Fibroblast of mammary gland (primary cell): ENCODE results near the gene DGCR2.

Source experiments
- DNase-seq: peaks from one replicate; pipeline ENCODE4 v3.0.0-alpha.2; 2010; ENCODE audit warnings: low read depth
- H3K4me3 ChIP-seq: 2 replicates; pipeline ENCODE4 v1.5.1; 2011; ENCODE audit warnings: low read depth, mild to moderate bottlenecking, low read length, moderate library complexity; ENCODE audit not compliant: control insufficient read depth
- CTCF ChIP-seq: conservative IDR thresholded peaks from 2 replicates; pipeline ENCODE4 v1.5.1; 2011; ENCODE audit warnings: low read depth, low read length, inconsistent platforms; ENCODE audit not compliant: control insufficient read depth, insufficient read depth

The DGCR2 gene

GRCh38 chr22:18997306-18997924 is 124.8 kb downstream of the DGCR2 start:
- no peak overlapping the region for H3K4me3 ChIP-seq
- TF ChIP-seq CTCF: no peak
- no peak for DNase-seq

GRCh38 chr22:18996376-18996900 is 125.8 kb downstream of the DGCR2 start:
- TF ChIP-seq CTCF: no peak
- no peak overlapping the region for H3K4me3 ChIP-seq
- no peak for DNase-seq

GRCh38 chr22:18995327-18995711 is 126.9 kb downstream of the DGCR2 start:
- H3K4me3 ChIP-seq: no peak overlapping the region
- TF ChIP-seq CTCF: no peak
- DNase-seq: no peak

GRCh38 chr22:18994701-18995326 is 127.4 kb downstream of the DGCR2 start:
- H3K4me3 ChIP-seq: no peak overlapping the region
- no peak for TF ChIP-seq CTCF
- DNase-seq: no peak

- H3K4me3 ChIP-seq: no peak overlapping the region
- TF ChIP-seq CTCF: no peak
- DNase-seq: no peak
Observed at GRCh38 chr22:18994056-18994455, 128.2 kb downstream of the DGCR2 start.

GRCh38 chr22:18992543-18993198 is 129.5 kb downstream of the DGCR2 start:
- TF ChIP-seq CTCF: no peak

More at GRCh38 chr22:18992543-18993198, 129.5 kb downstream of the DGCR2 start:
- no peak overlapping the region for H3K4me3 ChIP-seq
- DNase-seq: no peak
